NCI-H187 (cell line): ENCODE data around the gene GGA1.

Experiments
- DNase-seq, 2 experiments: peaks; one replicate each; lab custom pipeline; 2025; lab: John Stamatoyannopoulos, UW

GGA1 gene

GRCh38 chr22:37608477-37609239 lies at the start of gene GGA1:
Gene GGA1, plus strand, starts transcription at chr22:37608834. Its CDS starts 27 bp downstream, at chr22:37608861.
- DNase-seq: peak; percentile 89 to 92

- no peak for DNase-seq
Measured at GRCh38 chr22:37559521-37559900, 49.1 kb upstream of the GGA1 start.

- no peak for DNase-seq
Measured at GRCh38 chr22:37559901-37560607, 48.6 kb upstream of the GGA1 start, which contains the start of gene CDC42EP1. Gene CDC42EP1, plus strand, starts transcription at chr22:37560480. Its CDS starts 5,870 bp downstream, at chr22:37566350.

DNA sequence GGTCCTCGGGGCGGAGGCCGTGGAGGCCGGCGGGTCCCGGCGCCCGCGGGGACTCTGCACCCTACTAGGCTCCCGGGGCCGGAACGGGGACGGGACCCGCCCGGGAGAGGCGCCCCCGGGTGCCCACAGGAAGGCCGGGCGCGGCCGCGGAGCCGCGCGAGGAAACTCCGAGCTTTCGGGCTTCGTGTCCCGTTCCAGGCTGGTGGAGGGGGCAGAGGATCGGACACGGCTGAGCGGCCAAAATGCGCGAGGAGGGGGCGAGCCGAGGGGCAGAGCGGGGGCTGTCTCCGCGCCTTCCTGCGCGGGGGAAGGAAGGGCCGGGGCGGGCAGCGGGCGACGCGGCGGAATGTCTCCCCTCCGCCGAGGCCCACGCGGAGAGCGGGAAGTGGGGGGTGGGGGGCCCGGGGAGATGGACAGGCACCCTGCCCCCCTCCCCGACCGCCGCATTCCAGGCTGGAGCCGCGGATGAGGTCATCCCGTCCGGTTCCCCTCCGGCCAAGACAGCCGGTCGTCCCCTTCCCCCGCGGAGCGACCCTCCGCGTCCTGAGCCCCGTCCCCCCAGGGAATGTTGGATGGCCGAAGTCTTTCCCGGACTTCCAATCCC lies 47.9 kb upstream of the GGA1 start:
- DNase-seq: no peak

DNA sequence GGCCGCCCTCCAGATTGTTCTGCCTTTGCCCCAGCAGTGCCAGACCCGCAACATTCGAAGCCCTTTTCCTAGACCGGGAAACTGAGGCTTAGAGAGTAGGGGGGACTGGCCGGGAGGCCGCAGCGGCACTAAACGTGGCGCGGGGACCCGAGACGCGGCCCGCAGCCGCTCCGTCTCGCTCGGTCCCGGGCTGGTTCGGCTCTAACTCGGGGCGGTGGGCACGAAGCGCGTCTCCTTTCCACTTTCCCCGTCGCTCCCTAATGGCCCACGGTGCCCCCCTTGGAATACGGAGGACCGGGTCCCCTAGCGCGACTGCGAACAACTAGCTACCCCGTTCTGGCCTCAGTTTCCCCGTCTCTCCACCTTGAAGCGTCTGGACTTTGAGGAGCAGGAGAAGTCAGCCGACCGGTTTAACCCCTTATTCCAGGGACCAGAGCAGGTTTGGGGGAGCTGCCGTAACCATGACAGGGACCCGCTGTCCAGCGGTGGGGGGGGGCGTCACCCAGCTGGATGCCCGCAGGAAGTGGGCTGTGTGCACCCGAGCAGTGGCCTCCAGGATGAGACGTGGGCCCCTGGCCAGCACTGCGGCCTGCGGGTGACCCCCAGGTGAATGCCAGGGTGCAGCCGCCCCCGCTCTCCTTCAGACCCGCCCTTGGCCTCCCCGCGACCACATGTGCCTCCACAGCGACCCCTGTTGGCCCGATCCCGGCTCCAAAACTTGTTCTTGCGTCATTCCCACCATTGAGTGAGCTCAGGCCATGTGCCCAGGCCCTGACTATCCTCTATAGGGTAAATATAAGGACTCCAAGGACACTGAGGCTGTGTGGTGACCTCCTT lies 47.2 kb upstream of the GGA1 start:
- DNase-seq: no peak

GRCh38 chr22:37562049-37562875 lies 46.4 kb upstream of the GGA1 start:
- no peak for DNase-seq

DNA sequence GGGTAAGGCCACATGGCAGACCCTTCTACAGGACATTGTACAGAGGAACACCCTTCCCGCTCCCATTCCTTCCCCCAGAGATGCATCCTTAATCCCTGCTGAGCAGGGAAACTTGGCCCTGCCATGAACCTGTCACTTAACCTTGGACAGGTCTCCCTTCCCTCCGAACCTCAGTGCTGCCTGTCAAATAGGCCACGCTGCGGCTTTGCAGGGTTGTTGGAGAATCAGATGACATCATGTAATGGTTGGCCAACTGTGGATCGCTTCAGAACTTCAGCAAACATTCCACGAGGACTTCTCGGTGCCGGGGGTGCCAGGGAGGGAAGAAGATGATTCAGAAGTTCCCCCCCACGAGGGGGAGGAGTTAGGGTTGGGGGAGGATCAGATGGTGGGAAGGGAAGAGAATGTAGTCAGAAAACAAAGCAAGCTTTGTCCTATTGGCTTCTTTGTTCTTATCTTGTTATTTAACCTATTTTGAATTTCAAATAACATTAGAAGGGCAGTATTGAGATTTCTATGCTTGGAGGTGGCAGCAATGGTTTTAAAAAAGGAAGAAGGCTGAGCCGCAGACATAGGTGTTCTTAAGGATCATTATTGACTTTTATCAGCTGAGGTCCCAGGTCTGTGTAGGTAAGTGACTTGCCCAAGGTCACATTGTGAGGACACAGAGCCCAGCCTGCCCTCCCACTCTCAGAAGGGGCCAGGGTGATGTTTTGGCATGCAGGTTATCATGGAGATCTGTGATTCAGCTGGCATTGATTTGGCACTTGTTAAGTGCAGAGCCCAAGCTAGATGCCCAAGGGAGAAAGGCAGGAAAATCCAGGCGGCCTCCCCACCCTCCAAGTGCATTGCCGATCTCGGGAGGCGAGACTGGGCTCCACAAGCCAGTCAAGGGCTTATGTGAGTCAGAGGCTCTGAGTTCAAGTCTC lies 45.2 kb upstream of the GGA1 start:
- DNase-seq: no peak

DNA sequence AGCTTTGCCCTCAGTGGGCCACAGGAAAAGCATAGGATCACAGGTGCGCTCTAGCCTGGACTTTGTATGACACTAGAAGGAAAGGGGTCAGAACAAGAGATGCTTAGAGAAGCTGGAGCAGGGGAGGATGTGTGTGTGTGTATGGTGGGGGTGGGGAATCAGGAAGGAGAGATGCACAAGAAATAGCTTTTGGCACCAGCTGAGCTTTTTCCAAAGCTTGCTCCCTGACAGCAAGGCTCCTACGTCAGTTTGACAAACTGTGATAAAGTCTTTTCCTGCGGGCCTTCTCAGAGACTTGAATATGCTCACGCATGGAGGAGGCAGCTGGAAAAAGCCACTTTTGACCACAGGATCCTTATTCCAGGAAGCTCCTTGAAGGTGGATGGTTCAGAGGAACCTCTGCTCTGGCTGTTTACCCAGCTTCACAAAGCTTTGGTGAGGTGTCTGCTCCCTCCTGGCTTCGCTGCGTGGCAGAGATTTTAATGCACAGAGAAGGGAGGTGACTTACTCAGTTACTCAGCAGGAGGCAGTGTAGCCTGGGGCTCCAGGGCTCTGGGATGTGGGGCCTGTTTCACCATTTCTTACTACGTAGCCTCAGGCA lies 44.4 kb upstream of the GGA1 start:
- DNase-seq: no peak

- no peak for DNase-seq
Measured at GRCh38 chr22:37565830-37566229, 42.8 kb upstream of the GGA1 start.

- DNase-seq: no peak
Measured at GRCh38 chr22:37566329-37566837, 42.3 kb upstream of the GGA1 start.

DNA sequence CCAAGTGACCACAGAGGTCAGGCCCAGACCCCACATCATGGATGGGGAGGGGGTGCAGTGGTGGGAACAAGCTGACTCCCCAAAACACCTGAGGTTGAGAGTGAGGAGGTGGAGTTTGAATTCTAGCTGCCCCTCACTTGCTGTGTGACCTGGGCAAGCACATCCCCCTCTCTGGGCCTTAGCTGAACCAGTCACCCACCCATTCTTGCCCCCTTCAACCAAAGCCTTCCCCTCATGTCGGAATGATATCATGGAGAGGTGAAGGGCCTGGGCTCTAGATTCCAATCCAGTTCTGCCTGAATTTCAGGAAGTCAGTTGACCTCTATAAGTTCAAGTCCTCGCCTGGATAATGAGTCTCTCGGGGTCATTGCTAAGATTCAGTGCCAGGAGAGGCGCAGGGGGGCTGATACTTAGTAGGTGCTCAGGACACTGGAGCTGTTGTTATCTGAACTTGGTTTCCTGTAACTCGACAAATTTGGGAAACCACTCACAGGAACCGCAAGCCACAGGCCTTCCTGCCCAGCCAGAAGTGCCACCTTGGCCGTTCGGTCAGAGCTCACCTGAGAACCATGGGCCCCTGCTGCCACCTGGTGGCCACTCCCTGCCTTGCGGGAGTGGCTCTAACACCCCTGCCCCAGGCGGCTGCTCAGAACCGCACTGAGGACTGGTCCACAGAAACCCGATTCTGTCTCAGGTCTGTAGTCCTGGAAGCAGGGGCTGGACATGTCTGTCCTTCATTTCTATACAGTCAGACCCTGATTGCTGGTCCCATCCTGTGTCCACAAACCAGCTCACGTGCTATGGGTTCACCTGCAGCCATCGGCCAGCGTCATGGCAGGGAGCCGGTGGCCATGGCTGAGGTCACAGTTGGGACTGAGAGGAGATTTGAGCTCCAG lies 41.5 kb upstream of the GGA1 start:
- peak in 1 of 2 experiments; percentile 9 for DNase-seq

GRCh38 chr22:37568012-37568411 lies 40.6 kb upstream of the GGA1 start:
- DNase-seq: no peak

GRCh38 chr22:37568448-37569008 lies 40.1 kb upstream of the GGA1 start:
- no peak for DNase-seq

- no peak for DNase-seq
Measured at GRCh38 chr22:37569009-37569920, 39.4 kb upstream of the GGA1 start.

GRCh38 chr22:37569921-37570660 lies 38.5 kb upstream of the GGA1 start:
- DNase-seq: no peak

DNA sequence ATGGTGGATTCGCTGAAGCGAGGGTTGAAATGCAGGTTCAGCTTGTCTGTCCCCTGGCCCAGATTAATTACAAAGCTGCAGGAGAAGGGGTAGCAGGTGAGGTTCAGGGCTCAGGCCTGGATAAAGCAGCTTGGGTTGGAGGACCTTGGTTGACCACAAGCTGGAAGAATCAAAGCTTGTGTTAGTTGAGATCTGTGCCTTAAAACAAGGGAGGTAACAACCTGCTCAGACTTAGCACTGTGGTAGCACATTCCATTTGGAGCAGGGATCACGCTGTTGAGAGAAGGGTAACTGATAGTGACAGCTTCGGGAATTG lies 38.0 kb upstream of the GGA1 start:
- DNase-seq: no peak
